EH (cell line): ENCODE measurements around the gene C19orf12.

Experiments used
- DNase-seq: peaks from one replicate; pipeline ENCODE4 v3.0.0-alpha.2; 2015; ENCODE audit warnings: low read depth

Gene C19orf12

GRCh38 chr19:29663861-29664752 is 51.0 kb downstream of the C19orf12 start:
- peak; percentile 77 for DNase-seq

DNA sequence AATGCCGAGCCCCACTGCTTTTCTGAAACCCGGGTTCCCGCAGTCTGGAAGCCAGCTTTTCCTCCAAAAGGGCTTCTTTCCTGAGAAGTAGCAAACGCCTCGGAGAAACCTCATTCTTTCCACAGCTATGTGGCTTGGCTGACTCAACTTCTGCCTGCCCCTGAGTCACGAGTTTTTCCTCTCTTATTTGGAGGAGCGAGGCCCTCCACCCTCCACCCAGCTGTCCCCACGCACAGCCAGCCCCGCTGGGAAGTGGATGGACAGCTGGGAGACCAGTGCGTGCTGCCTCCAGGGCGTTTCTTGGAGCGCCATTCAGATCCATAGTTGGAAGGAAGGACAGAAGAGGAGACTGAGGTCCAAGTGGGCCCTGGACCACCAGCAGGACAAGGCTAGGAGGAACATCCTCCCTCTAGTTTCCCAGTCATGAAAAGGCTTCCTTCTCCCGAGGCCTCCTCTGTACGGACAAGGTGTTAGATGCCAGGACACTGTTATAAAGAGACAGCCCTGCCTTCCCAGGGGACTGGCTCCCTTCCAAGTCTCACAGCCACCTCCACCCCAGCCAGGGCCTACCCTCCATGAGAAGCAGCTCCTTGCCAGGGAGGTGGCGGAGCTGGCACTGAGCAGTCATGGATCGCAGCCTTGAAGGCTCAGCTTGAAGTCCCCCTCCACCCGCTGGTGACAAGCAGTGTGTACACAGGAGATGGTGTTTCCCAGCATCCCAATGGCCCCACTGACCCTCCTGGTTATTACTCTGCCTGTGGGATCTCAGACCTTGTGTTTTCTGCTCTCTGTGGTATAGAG is 52.3 kb downstream of the C19orf12 start:
- peak; percentile 95 for DNase-seq

DNA sequence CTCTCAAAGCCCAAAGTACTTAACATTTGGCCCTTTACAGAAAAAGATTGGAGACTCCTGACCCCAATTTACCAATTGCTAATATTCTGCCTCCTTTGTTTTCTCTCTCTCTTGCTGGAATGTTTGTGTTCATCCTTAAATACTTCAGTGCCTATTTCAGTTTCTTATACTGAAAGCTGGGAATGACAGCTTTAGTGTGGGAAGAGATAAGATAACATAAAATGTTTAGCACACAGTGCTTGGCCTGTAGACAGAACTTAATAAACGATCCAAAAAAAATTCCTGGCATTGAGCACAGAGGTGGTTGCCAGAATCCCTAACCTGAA is 52.8 kb downstream of the C19orf12 start:
- no peak for DNase-seq

GRCh38 chr19:29660835-29661234 is 54.2 kb downstream of the C19orf12 start:
- DNase-seq, result no peak

GRCh38 chr19:29658221-29658991 is 56.7 kb downstream of the C19orf12 start:
- DNase-seq, result peak; percentile 68

GRCh38 chr19:29655648-29656335 is 59.3 kb downstream of the C19orf12 start:
- no peak for DNase-seq

- no peak for DNase-seq
Measured at GRCh38 chr19:29653398-29653797, 61.7 kb downstream of the C19orf12 start.

DNA sequence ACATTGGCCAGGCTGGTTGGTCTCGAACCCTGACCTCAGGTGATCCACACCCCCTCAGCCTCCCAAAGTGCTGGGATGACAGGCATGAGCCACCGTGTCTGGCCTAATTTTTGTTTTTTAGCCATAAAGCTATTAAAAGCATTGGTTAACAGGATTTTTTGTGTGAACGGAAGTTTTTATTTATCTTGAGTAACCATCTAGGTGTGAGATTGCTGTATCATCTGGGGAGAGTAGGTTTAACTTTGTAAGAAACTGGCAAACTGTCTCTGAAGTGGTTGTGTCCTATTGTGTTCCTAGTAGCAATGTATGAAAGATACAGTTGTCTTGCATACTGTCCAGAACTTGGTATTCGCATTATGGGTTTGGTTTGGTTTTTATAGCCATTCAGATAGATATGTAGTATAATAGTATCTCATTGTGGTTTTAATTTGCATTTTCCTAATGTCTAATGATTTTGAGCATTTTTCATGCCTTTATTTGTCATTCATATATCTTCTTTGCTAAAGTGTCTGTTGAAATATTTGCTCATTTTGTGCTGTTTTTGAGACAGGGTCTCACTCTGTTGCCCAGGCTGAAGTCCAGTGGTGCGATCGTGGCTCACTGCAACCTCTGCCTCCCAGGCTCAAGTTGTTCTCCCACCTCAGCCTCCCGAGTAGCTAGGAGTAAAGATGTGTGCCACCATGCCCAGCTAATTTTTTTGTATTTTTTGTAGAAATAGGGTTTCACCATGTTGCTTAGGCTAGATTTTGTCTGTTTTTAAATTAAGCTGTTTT is 63.3 kb downstream of the C19orf12 start:
- DNase-seq, result no peak

GRCh38 chr19:29650772-29651387 is 64.2 kb downstream of the C19orf12 start:
- DNase-seq, result no peak
